Mesodermal cell (in vitro differentiated cells): ENCODE data around the gene RIC1.
"Not testable (repeated sequence)": the region's sequence is repeated elsewhere in the genome, so short reads cannot be mapped to it uniquely, and the experiment has no call there.

Experiments used
- H3K27ac ChIP-seq: 2 replicates; pipeline ENCODE4 v1.7.0; 2013; ENCODE audit warnings: mild to moderate bottlenecking, low read depth, low read length, moderate library complexity; ENCODE audit not compliant: severe bottlenecking
- H3K36me3 ChIP-seq: 2 replicates; pipeline ENCODE4 v1.7.1; 2013; ENCODE audit warnings: mild to moderate bottlenecking, low read length, moderate library complexity; ENCODE audit not compliant: control insufficient read depth, insufficient read depth
- H3K4me1 ChIP-seq: one replicate; pipeline ENCODE4 v1.7.1; 2013; ENCODE audit warnings: mild to moderate bottlenecking, low read length; ENCODE audit not compliant: insufficient read depth, control insufficient read depth, poor library complexity, severe bottlenecking
- H3K4me3 ChIP-seq: 2 replicates; pipeline ENCODE4 v1.7.0; 2013; ENCODE audit warnings: low read length, control low read depth, mild to moderate bottlenecking; ENCODE audit not compliant: insufficient read depth, poor library complexity, severe bottlenecking; ENCODE audit errors: extremely low read depth
- H3K9me3 ChIP-seq: 2 replicates; pipeline ENCODE4 v1.7.1; 2013; ENCODE audit warnings: mild to moderate bottlenecking, low read length, moderate library complexity; ENCODE audit not compliant: control insufficient read depth
- WGBS, 2 experiments: methylation state at CpG; one replicate each; pipeline ENCODE4 v1.1.5; 2013; ENCODE audit warnings: missing lambda C conversion rate in 2 of 2; ENCODE audit not compliant: insufficient coverage in 2 of 2; 5-methylcytosine and 5-hydroxymethylcytosine counted together

The RIC1 gene

GRCh38 chr9:5670079-5670478 is 41.2 kb downstream of the RIC1 start:
- Histone ChIP-seq H3K4me3 (no peak overlapping the region), H3K36me3 (peaks cover 40% of the 10 kb centered on the region), H3K9me3 (peaks cover 5% of the 10 kb centered on the region), H3K4me1 (no peaks in the 10 kb centered on the region), H3K27ac (no peak overlapping the region)
- WGBS, 2 experiments: no CpG with 5 or more reads among the region's 2 CpGs

GRCh38 chr9:5671711-5672353 is 42.9 kb downstream of the RIC1 start:
- Histone ChIP-seq H3K36me3 (peaks cover 25% of the 10 kb centered on the region), H3K4me3 (no peak overlapping the region), H3K9me3 (peaks cover 5% of the 10 kb centered on the region), H3K27ac (no peak overlapping the region), H3K4me1 (no peaks in the 10 kb centered on the region)
- WGBS, 2 experiments: 87 to 92% methylated on average over 2 of the region's 3 CpGs

- not testable (repeated sequence) for H3K4me3 ChIP-seq, H3K9me3 ChIP-seq, H3K36me3 ChIP-seq, H3K27ac ChIP-seq, H3K4me1 ChIP-seq
- 89 to 97% methylated on average over 7 of the region's 11 CpGs for WGBS, 2 experiments
Observed at GRCh38 chr9:5675046-5675445, 46.1 kb downstream of the RIC1 start.

- not testable (repeated sequence) for H3K4me3 ChIP-seq, H3K4me1 ChIP-seq, H3K36me3 ChIP-seq, H3K27ac ChIP-seq, H3K9me3 ChIP-seq
- WGBS, 2 experiments: 92 to 94% methylated on average over 2 to 8 of the region's 11 CpGs
Observed at GRCh38 chr9:5683591-5683990, 54.7 kb downstream of the RIC1 start.

GRCh38 chr9:5684101-5684500 is 55.2 kb downstream of the RIC1 start:
- WGBS, 2 experiments: 100% methylated on average over 4 to 5 of the region's 7 CpGs
- Histone ChIP-seq H3K9me3 (peaks cover 4% of the 10 kb centered on the region), H3K27ac (no peak overlapping the region), H3K4me1 (peaks cover 5% of the 10 kb centered on the region), H3K4me3 (no peak overlapping the region), H3K36me3 (no peaks in the 10 kb centered on the region)

GRCh38 chr9:5688109-5688508 is 59.2 kb downstream of the RIC1 start:
- no CpG with 5 or more reads among the region's 1 CpG for WGBS, 2 experiments
- Histone ChIP-seq H3K9me3 (peaks cover 4% of the 10 kb centered on the region), H3K4me1 (peaks cover 5% of the 10 kb centered on the region), H3K36me3 (no peaks in the 10 kb centered on the region), H3K27ac (no peak overlapping the region), H3K4me3 (no peak overlapping the region)

GRCh38 chr9:5690278-5690677 is 61.4 kb downstream of the RIC1 start:
- peaks cover 5% of the 10 kb centered on the region for H3K4me1 ChIP-seq
- no peaks in the 10 kb centered on the region for H3K9me3 ChIP-seq
- no peak overlapping the region for H3K4me3 ChIP-seq
- no peaks in the 10 kb centered on the region for H3K36me3 ChIP-seq
- no peak overlapping the region for H3K27ac ChIP-seq
- no CpG with 5 or more reads among the region's 1 CpG for WGBS, 2 experiments

GRCh38 chr9:5695860-5696259 is 67.0 kb downstream of the RIC1 start:
- Histone ChIP-seq H3K36me3 (no peaks in the 10 kb centered on the region), H3K4me3 (no peak overlapping the region), H3K9me3 (no peaks in the 10 kb centered on the region), H3K27ac (no peak overlapping the region), H3K4me1 (no peaks in the 10 kb centered on the region)
- 83 to 100% methylated on average over 1 of the region's 2 CpGs for WGBS, 2 experiments

GRCh38 chr9:5696884-5697283 is 68.0 kb downstream of the RIC1 start:
- whole genome bisulfite sequencing, 2 experiments: 100% methylated on average over 1 to 2 of the region's 2 CpGs
- no peaks in the 10 kb centered on the region for H3K9me3 ChIP-seq
- no peak overlapping the region for H3K4me3 ChIP-seq
- H3K27ac ChIP-seq: no peak overlapping the region
- peaks cover under 1% of the 10 kb centered on the region for H3K36me3 ChIP-seq
- no peaks in the 10 kb centered on the region for H3K4me1 ChIP-seq

GRCh38 chr9:5698004-5698403 is 69.1 kb downstream of the RIC1 start:
- no peaks in the 10 kb centered on the region for H3K4me1 ChIP-seq
- H3K9me3 ChIP-seq: no peaks in the 10 kb centered on the region
- no peak overlapping the region for H3K4me3 ChIP-seq
- H3K27ac ChIP-seq: no peak overlapping the region
- peaks cover 10% of the 10 kb centered on the region for H3K36me3 ChIP-seq
- no CpG with 5 or more reads among the region's 1 CpG for WGBS, 2 experiments

- H3K4me3 ChIP-seq: no peak overlapping the region
- H3K27ac ChIP-seq: no peak overlapping the region
- H3K9me3 ChIP-seq: no peaks in the 10 kb centered on the region
- WGBS, 2 experiments: 94 to 100% methylated on average over 1 to 3 of the region's 7 CpGs
- H3K36me3 ChIP-seq: peaks cover 10% of the 10 kb centered on the region
- no peaks in the 10 kb centered on the region for H3K4me1 ChIP-seq
Observed at GRCh38 chr9:5698810-5699556, 70.1 kb downstream of the RIC1 start.
